T-helper 1 cell treated with Interleukin-12 subunit alpha and Interleukin-12 subunit beta and Interleukin-4 antibody, amounts not matched to agents 30 μg/mL and 1 μg/mL, for 36 hours (primary cell): ENCODE data around the gene CIB2.
A peak's percentile ranks its signal among the peaks of the same experiment; 100 is the strongest.

Source experiments
- H3K27ac Mint-ChIP-seq: one replicate; pipeline ENCODE4 v1.8.0; 2021; ENCODE audit warnings: mild to moderate bottlenecking, mixed read lengths
- H3K27me3 Mint-ChIP-seq: one replicate; pipeline ENCODE4 v1.8.0; 2021; ENCODE audit warnings: low read depth, mixed read lengths
- H3K36me3 Mint-ChIP-seq: one replicate; pipeline ENCODE4 v1.8.0; 2021; ENCODE audit warnings: low read depth, mixed read lengths
- H3K4me1 Mint-ChIP-seq: one replicate; pipeline ENCODE4 v1.8.0; 2021; ENCODE audit warnings: low read depth, mixed read lengths
- H3K4me3 Mint-ChIP-seq: one replicate; pipeline ENCODE4 v1.8.0; 2021; ENCODE audit warnings: mild to moderate bottlenecking, moderate library complexity, mixed read lengths
- H3K9me3 Mint-ChIP-seq: one replicate; pipeline ENCODE4 v1.8.0; 2021; ENCODE audit warnings: mixed read lengths

CIB2 gene

DNA sequence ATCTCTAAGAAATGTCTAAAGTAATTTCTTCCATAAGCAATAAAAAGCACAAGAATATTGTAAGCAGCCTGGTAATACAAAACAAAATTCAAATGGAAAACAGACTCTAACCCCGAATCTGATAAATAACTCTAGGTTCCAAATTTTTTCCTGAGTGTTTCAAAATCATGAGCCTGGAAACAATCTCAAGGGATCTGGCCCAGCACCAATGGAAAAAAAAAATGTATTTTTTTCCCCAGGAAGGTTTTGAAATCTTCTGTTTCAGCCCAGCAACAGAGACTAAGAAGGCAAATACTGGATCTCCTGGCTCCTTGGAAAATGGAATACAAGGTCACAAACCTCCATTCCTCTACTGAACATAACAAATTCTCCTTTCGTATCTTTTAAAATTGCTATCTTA is 66.7 kb downstream of the CIB2 start:
- Mint-ChIP-seq H3K9me3 (no peaks in the 10 kb centered on the region), H3K36me3 (peaks cover 10% of the 10 kb centered on the region), H3K27ac (no peak overlapping the region), H3K4me1 (peaks cover 42% of the 10 kb centered on the region), H3K4me3 (no peak overlapping the region), H3K27me3 (no peaks in the 10 kb centered on the region)

DNA sequence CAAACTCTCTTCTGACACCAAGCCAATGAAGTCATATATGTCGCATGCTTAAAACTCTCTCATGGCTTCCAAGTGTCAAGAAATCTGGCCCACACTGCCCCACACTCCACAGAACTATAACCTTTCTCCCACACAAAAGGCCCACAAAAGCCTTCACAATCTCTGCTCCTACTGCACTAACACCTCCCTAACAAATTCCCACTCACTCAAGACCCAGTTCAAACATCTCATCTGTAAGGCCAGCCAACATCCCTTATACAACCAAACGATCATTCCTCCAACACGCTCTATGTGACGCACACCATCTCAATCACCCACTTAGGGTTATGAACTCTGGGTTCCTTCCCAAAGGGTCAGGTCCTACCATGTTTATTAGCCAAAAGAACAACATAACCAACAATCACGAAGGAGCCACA is 67.3 kb downstream of the CIB2 start:
- Mint-ChIP-seq H3K4me1 (peaks cover 41% of the 10 kb centered on the region), H3K36me3 (peaks cover 11% of the 10 kb centered on the region), H3K4me3 (no peak overlapping the region), H3K27ac (no peak overlapping the region), H3K9me3 (no peaks in the 10 kb centered on the region), H3K27me3 (no peaks in the 10 kb centered on the region)

GRCh38 chr15:78063217-78063616 is 68.0 kb downstream of the CIB2 start:
- Mint-ChIP-seq H3K9me3 (no peaks in the 10 kb centered on the region), H3K27me3 (no peaks in the 10 kb centered on the region), H3K36me3 (peaks cover 11% of the 10 kb centered on the region), H3K4me1 (peaks cover 41% of the 10 kb centered on the region), H3K4me3 (no peak overlapping the region), H3K27ac (peak overlapping the region; percentile 54)

DNA sequence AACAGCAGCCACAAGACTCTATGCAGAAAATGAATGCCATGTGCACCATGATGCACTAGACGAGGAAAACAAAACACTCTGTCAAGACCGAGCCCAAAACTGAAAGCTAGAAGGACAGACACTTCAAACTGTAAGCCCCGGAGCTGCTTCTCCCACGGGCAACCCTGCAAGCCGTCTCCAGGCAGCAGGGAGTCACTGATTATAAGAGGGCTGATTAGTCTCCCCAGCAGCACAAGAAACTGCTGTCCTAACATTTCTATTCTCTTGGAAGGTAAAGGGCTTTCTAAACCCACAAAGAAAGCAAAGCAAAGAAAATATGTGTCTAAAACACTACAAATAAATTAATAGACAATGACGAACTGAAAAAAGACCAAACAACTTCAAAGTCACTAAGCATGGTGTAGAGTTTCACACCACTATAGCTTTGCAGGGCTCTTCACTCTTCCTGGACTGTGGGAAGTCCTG is 69.2 kb downstream of the CIB2 start:
- H3K9me3 Mint-ChIP-seq, result no peaks in the 10 kb centered on the region

GRCh38 chr15:78060232-78060631 is 71.0 kb downstream of the CIB2 start:
- Mint-ChIP-seq H3K4me3 (no peak overlapping the region), H3K27ac (no peak overlapping the region), H3K9me3 (no peaks in the 10 kb centered on the region), H3K4me1 (peaks cover 48% of the 10 kb centered on the region), H3K36me3 (peaks cover 10% of the 10 kb centered on the region), H3K27me3 (no peaks in the 10 kb centered on the region)

More for the DNA sequence above, 69.2 kb downstream of the CIB2 start:
- H3K4me3 Mint-ChIP-seq, result peak overlapping the region; percentile 72
- no peaks in the 10 kb centered on the region for H3K27me3 Mint-ChIP-seq
- H3K4me1 Mint-ChIP-seq, result peaks cover 36% of the 10 kb centered on the region
- H3K36me3 Mint-ChIP-seq, result peaks cover 11% of the 10 kb centered on the region
- peak overlapping the region; percentile 91 for H3K27ac Mint-ChIP-seq

- H3K36me3 Mint-ChIP-seq, result peaks cover 13% of the 10 kb centered on the region
- H3K4me1 Mint-ChIP-seq, result peaks cover 53% of the 10 kb centered on the region
- H3K9me3 Mint-ChIP-seq, result no peaks in the 10 kb centered on the region
- H3K4me3 Mint-ChIP-seq, result no peak overlapping the region
- no peaks in the 10 kb centered on the region for H3K27me3 Mint-ChIP-seq
- H3K27ac Mint-ChIP-seq, result peak overlapping the region; percentile 54
Observed at GRCh38 chr15:78059110-78059839, 72.0 kb downstream of the CIB2 start.

DNA sequence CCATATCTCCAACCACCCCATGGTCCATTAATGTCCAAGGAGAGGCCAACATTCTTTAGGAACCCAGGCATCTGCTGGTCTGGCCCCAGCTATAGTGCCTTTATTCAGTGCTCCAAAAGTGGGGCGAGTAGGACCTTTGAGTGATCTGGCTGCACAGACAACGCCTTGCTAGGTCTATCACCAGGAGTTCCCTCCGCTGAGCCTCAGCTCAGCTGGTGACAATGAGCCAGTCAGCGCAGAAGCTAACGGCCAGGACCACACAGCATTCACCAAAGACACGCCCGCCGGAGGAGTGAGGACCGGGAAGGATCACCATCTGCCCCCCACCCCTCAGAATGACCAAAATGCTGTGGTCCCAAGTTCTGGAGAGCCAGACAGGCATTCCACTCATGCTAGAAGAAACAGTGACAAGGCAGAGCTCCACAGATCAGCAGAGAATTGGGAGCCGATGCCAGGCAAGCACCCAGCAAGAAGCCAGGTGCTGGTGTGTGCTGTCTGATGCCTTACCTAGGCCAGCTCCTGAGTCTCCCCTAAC is 72.8 kb downstream of the CIB2 start:
- peaks cover 58% of the 10 kb centered on the region for H3K4me1 Mint-ChIP-seq
- no peaks in the 10 kb centered on the region for H3K9me3 Mint-ChIP-seq
- no peaks in the 10 kb centered on the region for H3K27me3 Mint-ChIP-seq
- H3K36me3 Mint-ChIP-seq, result peaks cover 18% of the 10 kb centered on the region
- peak overlapping the region; percentile 54 for H3K27ac Mint-ChIP-seq
- no peak overlapping the region for H3K4me3 Mint-ChIP-seq

GRCh38 chr15:78057803-78058202 is 73.4 kb downstream of the CIB2 start:
- Mint-ChIP-seq H3K27ac (peak overlapping the region; percentile 65), H3K27me3 (no peaks in the 10 kb centered on the region), H3K4me3 (no peak overlapping the region), H3K4me1 (peaks cover 64% of the 10 kb centered on the region), H3K36me3 (peaks cover 24% of the 10 kb centered on the region), H3K9me3 (no peaks in the 10 kb centered on the region)

DNA sequence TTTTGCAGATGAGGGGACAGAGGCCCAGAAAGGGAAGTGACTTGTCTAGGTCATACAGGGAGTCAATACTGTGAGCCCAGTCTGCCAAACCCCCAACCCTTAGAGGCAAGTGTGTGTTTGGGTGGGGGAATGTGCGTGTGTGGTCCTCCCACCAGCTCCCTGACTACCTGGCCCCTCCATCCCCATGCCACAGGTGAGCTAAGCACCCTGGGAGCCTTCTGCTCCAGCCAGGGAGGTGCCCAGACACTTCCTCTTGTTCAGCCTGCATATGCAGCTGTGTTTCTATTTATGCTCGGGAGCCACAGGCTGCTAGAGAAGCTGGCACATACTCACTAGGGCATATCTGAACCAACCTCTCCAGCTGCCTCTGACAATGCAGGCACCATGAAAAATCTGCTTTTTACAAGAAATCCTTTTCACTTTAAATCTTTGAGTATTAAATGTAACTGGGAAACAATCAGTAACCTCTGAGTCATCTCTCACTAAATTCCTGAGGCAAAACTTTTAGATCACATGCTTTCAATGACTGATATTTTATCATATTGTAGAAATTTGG is 74.5 kb downstream of the CIB2 start:
- H3K4me1 Mint-ChIP-seq, result peaks cover 68% of the 10 kb centered on the region
- no peaks in the 10 kb centered on the region for H3K9me3 Mint-ChIP-seq
- H3K27me3 Mint-ChIP-seq, result no peaks in the 10 kb centered on the region
- H3K27ac Mint-ChIP-seq, result peak overlapping the region; percentile 65
- peaks cover 32% of the 10 kb centered on the region for H3K36me3 Mint-ChIP-seq
- peak overlapping the region; percentile 53 for H3K4me3 Mint-ChIP-seq

- peaks cover 73% of the 10 kb centered on the region for H3K4me1 Mint-ChIP-seq
- H3K4me3 Mint-ChIP-seq, result peak overlapping the region; percentile 53
- H3K27ac Mint-ChIP-seq, result peak overlapping the region; percentile 65
- H3K27me3 Mint-ChIP-seq, result no peaks in the 10 kb centered on the region
- H3K9me3 Mint-ChIP-seq, result no peaks in the 10 kb centered on the region
- H3K36me3 Mint-ChIP-seq, result peaks cover 35% of the 10 kb centered on the region
Observed at GRCh38 chr15:78055919-78056713, 75.1 kb downstream of the CIB2 start.

GRCh38 chr15:78054966-78055365 is 76.3 kb downstream of the CIB2 start:
- no peaks in the 10 kb centered on the region for H3K27me3 Mint-ChIP-seq
- H3K36me3 Mint-ChIP-seq, result peaks cover 36% of the 10 kb centered on the region
- H3K4me1 Mint-ChIP-seq, result peaks cover 84% of the 10 kb centered on the region
- H3K4me3 Mint-ChIP-seq, result peak overlapping the region; percentile 4
- peak overlapping the region; percentile 23 for H3K27ac Mint-ChIP-seq
- H3K9me3 Mint-ChIP-seq, result no peaks in the 10 kb centered on the region
